Natural killer cell (primary cell): ENCODE measurements around the gene USP19. TPM values are rescaled to one million over a fixed set of nuclear protein-coding genes. Genes with fewer than 3 reads are reported as not detected.
A peak's percentile ranks its signal among the peaks of the same experiment; 100 is the strongest.

Experiments used
- ATAC-seq, 3 donors: fragments of 150-1000 bp in 2 of 3; fragments of 200-7000 bp in 1 of 3; cut with Tn5 transposase; 1 replicate in 1 of 3; 2 replicates in 2 of 3; pipeline ENCODE4 v1.10.0; 2021; ENCODE audit warnings: mild to moderate bottlenecking in 2 of 3, moderate library complexity in 2 of 3
- DNase-seq, 2 donors: peaks; one replicate each; pipeline versions ENCODE4 v3.0.0 to v3.0.0-alpha.2; 2013 to 2021; ENCODE audit warnings: mixed read lengths in 1 of 2
- H3K27ac ChIP-seq: one replicate; pipeline ENCODE4 v1.5.1; 2013; ENCODE audit warnings: mild to moderate bottlenecking, low read length
- H3K27me3 ChIP-seq: one replicate; pipeline ENCODE4 v1.6.1; 2013; ENCODE audit warnings: low read length; ENCODE audit not compliant: control insufficient read depth, insufficient read depth
- H3K36me3 ChIP-seq: one replicate; pipeline ENCODE4 v1.6.1; 2013; ENCODE audit warnings: low read length; ENCODE audit not compliant: control insufficient read depth, insufficient read depth
- H3K4me1 ChIP-seq: one replicate; pipeline ENCODE4 v1.6.1; 2013; ENCODE audit warnings: low read length; ENCODE audit not compliant: control insufficient read depth, insufficient read depth
- H3K4me3 ChIP-seq: one replicate; pipeline ENCODE4 v1.5.1; 2013; ENCODE audit warnings: low read length
- H3K9me3 ChIP-seq: one replicate; pipeline ENCODE4 v1.6.1; 2013; ENCODE audit warnings: low read length; ENCODE audit not compliant: control insufficient read depth, insufficient read depth
- H3K27ac Mint-ChIP-seq, 2 donors: one replicate each; pipeline ENCODE4 v1.8.0; 2022; ENCODE audit warnings: mild to moderate bottlenecking in 2 of 2, mixed read lengths in 2 of 2, moderate library complexity in 1 of 2
- H3K27me3 Mint-ChIP-seq, 2 donors: one replicate each; pipeline ENCODE4 v1.8.0; 2022; ENCODE audit warnings: low read depth in 2 of 2, mixed read lengths in 2 of 2
- H3K36me3 Mint-ChIP-seq: one replicate; pipeline ENCODE4 v1.8.0; 2022; ENCODE audit warnings: mixed read lengths
- H3K4me1 Mint-ChIP-seq, 2 donors: one replicate each; pipeline ENCODE4 v1.8.0; 2022; ENCODE audit warnings: mixed read lengths in 2 of 2
- H3K4me3 Mint-ChIP-seq: one replicate; pipeline ENCODE4 v1.8.0; 2022; ENCODE audit warnings: mild to moderate bottlenecking, moderate library complexity, mixed read lengths
- H3K9me3 Mint-ChIP-seq, 2 donors: one replicate each; pipeline ENCODE4 v1.8.0; 2022; ENCODE audit warnings: mixed read lengths in 2 of 2
- CTCF ChIP-seq: fragments of 200-600 bp; IDR thresholded peaks from one replicate; pipeline ENCODE4 v1.8.0; 2022; ENCODE audit warnings: antibody characterized with exemption
- WGBS: methylation state at CpG from one replicate; pipeline ENCODE4 v1.1.7; 2013; ENCODE audit warnings: missing lambda C conversion rate; ENCODE audit not compliant: insufficient coverage; 5-methylcytosine and 5-hydroxymethylcytosine counted together
- intact Hi-C: fragments of 100-400 bp; cut with micrococcal nuclease; formaldehyde crosslinking; loops from one replicate; pipeline ENCODE4 v1.14.2; 2022
- total RNA-seq, 4 donors: library from RNA; stranded (reverse); fragments of 120-200 nt in 1 of 4; gene quantifications; one replicate each; pipeline versions ENCODE4 v1.2.3 to v1.2.4, GENCODE V29; 2013 to 2022

USP19 gene
- total RNA-seq, 3 donors from 2014 or later (not counting 1 experiment from before 2014, with no cell fraction given) = 68.6 to 71.5 (median 68.6) TPM

GRCh38 chr3:49164983-49165720 lies 44.5 kb upstream of the USP19 start:
- peaks cover 20 to 32% of the 10 kb centered on the region in 2 donors for H3K4me1 Mint-ChIP-seq
- Histone ChIP-seq H3K4me1 (peaks cover 20% of the 10 kb centered on the region), H3K9me3 (no peaks in the 10 kb centered on the region), H3K27ac (peak overlapping the region; percentile 76), H3K27me3 (no peaks in the 10 kb centered on the region), H3K36me3 (peaks cover 12% of the 10 kb centered on the region), H3K4me3 (peak overlapping the region; percentile 85)
- peak overlapping the region; percentile 92 for H3K4me3 Mint-ChIP-seq
- no peak for TF ChIP-seq CTCF
- WGBS = 66% methylated on average over 5 of the region's 6 CpGs
- intact Hi-C loops = loop anchor here (5.0 kb wide), 1 partner anchor 73 kb away; the partner anchor contains the start of gene QRICH1
- DNase-seq (no peak), ATAC-seq (no peak)
- peak overlapping the region; percentile 87 to 93 for H3K27ac Mint-ChIP-seq
- H3K36me3 Mint-ChIP-seq = no peaks in the 10 kb centered on the region
- no peaks in the 10 kb centered on the region for H3K9me3 Mint-ChIP-seq
- H3K27me3 Mint-ChIP-seq = no peaks in the 10 kb centered on the region

DNA sequence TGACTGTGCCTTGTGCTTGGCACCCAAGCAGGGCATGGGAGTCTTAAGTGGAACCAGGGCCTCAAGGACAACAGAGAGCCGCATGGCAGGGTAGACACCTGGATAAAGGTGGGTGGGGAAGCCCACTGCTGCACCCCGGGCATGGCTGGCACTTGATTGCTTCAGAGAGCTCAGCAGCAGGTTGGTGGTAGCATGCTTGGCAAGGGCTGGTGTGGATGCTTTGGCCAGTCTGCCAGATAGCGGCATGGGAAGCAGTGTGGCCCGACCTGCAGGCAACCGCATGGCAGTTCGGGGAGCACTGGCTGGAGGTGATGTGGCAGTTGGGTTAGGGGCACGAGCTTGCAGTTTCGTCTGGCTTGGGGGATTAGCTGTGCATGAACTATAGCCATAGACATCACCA lies 43.0 kb upstream of the USP19 start:
- no peaks in the 10 kb centered on the region for H3K9me3 Mint-ChIP-seq
- H3K27me3 Mint-ChIP-seq = no peaks in the 10 kb centered on the region
- Histone ChIP-seq H3K36me3 (peaks cover 12% of the 10 kb centered on the region), H3K27ac (no peak overlapping the region), H3K4me1 (peaks cover 20% of the 10 kb centered on the region), H3K4me3 (no peak overlapping the region), H3K9me3 (no peaks in the 10 kb centered on the region), H3K27me3 (no peaks in the 10 kb centered on the region)
- intact Hi-C loops = no loop called here
- H3K4me1 Mint-ChIP-seq = peaks cover 20 to 27% of the 10 kb centered on the region in 2 donors
- TF ChIP-seq CTCF = no peak
- ATAC-seq = no peak
- peak overlapping the region; percentile 40 for H3K4me3 Mint-ChIP-seq
- no peak overlapping the region for H3K27ac Mint-ChIP-seq
- no peak for DNase-seq
- no peaks in the 10 kb centered on the region for H3K36me3 Mint-ChIP-seq
- 96% methylated on average over 8 of the region's 8 CpGs for WGBS

GRCh38 chr3:49162751-49163419 lies 42.3 kb upstream of the USP19 start:
- Mint-ChIP-seq H3K9me3 (no peaks in the 10 kb centered on the region), H3K27me3 (no peaks in the 10 kb centered on the region), H3K27ac (no peak overlapping the region), H3K4me3 (no peak overlapping the region), H3K4me1 (peaks cover 20 to 27% of the 10 kb centered on the region in 2 donors), H3K36me3 (no peaks in the 10 kb centered on the region)
- ATAC-seq (no peak), DNase-seq (no peak)
- WGBS = 97% methylated on average over 21 of the region's 21 CpGs
- Histone ChIP-seq H3K9me3 (no peaks in the 10 kb centered on the region), H3K27ac (no peak overlapping the region), H3K27me3 (no peaks in the 10 kb centered on the region), H3K4me1 (peaks cover 20% of the 10 kb centered on the region), H3K4me3 (no peak overlapping the region), H3K36me3 (peaks cover 12% of the 10 kb centered on the region)
- intact Hi-C loops = no loop called here
- TF ChIP-seq CTCF = no peak
